Motor neuron (in vitro differentiated cells): ENCODE results near the gene PLS1. TPM values are rescaled to one million over a fixed set of nuclear protein-coding genes. Genes with fewer than 3 reads are reported as not detected.
A peak's percentile ranks its signal among the peaks of the same experiment; 100 is the strongest.
"Not testable (repeated sequence)": the region's sequence is repeated elsewhere in the genome, so short reads cannot be mapped to it uniquely, and the experiment has no call there.

Source experiments
- ATAC-seq, 8 experiments: fragments of 200-7000 bp; cut with Tn5 transposase; replicated peaks in 6 of 8; 2 replicates each; pipeline ENCODE4 v1.8.0; 2021; ENCODE audit warnings: mild to moderate bottlenecking in 8 of 8, moderate library complexity in 8 of 8
- H3K27ac ChIP-seq, 2 donors: fragments of 250-450 bp; sonication (Bioruptor Pico); 2 replicates each; pipeline ENCODE4 v1.9.0; 2021; ENCODE audit warnings: antibody characterized with exemption in 2 of 2, mild to moderate bottlenecking in 2 of 2, moderate library complexity in 1 of 2
- H3K4me1 ChIP-seq, 2 donors: fragments of 250-450 bp; sonication (Bioruptor Pico); replicated peaks in 1 of 2; 2 replicates each; pipeline ENCODE4 v1.6.1; 2021; ENCODE audit warnings: antibody characterized with exemption in 2 of 2, mild to moderate bottlenecking in 2 of 2, moderate library complexity in 1 of 2
- H3K4me3 ChIP-seq, 5 donors: fragments of 250-450 bp; sonication (Bioruptor Pico); 2 replicates each; pipeline ENCODE4 v1.9.0; 2021; ENCODE audit warnings: antibody characterized with exemption in 5 of 5, mild to moderate bottlenecking in 5 of 5, moderate library complexity in 4 of 5
- WGBS, 10 experiments: fragments of 450-650 bp; shearing (Covaris generic); methylation state at CpG; one replicate each; pipeline ENCODE4 v1.0.0; 2022; 5-methylcytosine and 5-hydroxymethylcytosine counted together
- in situ Hi-C, 9 experiments: fragments of 400-800 bp; cut with MboI; loops; one replicate each; pipeline ENCODE4 v1.15.0; 2021; ENCODE audit warnings: low sequenced_read_pairs in 9 of 9, low pct_unique_long_range_greater_than_20kb in 2 of 9; ENCODE audit not compliant: unreplicated experiment in 9 of 9
- total RNA-seq, 8 experiments: library from RNA; unstranded; fragments of 300-600 nt; gene quantifications; 2 replicates each; pipeline versions ENCODE4 v1.2.3 to v1.2.4, GENCODE V29; 2022

Gene PLS1, protein sequence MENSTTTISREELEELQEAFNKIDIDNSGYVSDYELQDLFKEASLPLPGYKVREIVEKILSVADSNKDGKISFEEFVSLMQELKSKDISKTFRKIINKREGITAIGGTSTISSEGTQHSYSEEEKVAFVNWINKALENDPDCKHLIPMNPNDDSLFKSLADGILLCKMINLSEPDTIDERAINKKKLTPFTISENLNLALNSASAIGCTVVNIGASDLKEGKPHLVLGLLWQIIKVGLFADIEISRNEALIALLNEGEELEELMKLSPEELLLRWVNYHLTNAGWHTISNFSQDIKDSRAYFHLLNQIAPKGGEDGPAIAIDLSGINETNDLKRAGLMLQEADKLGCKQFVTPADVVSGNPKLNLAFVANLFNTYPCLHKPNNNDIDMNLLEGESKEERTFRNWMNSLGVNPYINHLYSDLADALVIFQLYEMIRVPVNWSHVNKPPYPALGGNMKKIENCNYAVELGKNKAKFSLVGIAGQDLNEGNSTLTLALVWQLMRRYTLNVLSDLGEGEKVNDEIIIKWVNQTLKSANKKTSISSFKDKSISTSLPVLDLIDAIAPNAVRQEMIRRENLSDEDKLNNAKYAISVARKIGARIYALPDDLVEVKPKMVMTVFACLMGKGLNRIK
- 10 to 100 TPM in 3 of 8 experiments, 1 to 10 TPM in 5; 1.6 to 54.7 (median 2.7) TPM for total RNA-seq

DNA sequence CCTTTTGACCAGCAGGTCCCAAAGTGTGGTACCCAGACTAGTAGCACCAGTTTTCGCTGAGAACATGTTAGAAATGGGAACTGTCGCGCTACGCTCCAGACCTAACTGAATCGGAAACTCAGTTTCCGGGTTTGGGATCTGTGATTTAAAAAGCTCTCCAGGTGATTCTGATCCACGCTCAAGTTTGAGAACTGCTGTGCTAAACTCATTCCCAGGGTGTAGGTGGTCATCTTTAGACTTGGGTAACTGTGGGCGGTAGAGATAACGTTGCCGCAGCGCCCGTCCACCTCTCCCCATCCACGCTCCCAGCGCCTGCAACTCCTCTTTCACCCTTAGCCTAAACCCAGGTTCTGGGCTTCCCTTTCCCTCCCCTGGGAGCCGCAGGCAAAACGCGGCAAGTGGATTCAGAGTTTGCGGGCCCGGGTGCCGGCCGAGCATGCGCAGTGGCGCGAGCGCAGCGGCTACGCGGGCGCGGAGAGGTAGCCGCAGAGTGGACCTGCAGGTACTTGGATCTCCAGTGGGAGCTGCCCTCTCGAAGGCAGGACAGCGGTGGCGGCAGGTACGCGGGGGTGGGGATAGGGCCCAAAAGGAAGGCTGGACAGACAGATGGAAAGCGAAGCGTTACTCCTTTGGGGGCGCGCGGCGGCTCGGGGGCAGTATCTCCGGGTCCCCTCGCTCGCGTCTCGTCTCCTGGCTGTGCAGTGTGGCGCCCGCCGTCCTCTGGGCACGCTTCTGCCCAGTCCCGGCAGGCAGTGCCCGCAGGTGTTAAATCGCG lies at the start of gene PLS1:
Gene PLS1 (plus strand): TSS at position 443 of the 775 bp plus-strand sequence. CDS start 67,845 bp downstream, outside the sequence.
- WGBS, 10 experiments: 0 to 20% (median 1%) methylated on average over 1 to 38 of the region's 56 CpGs; no CpG with 5 or more reads in 2 of the 10 experiments
- in situ Hi-C loops: loop anchor here (10.0 to 25.0 kb wide), 5 partner anchors 109 to 399 kb away; no protein-coding TSS in a partner anchor
- Histone ChIP-seq H3K4me3 (peak within 1 kb of the TSS; percentile 59 to 94 (median 78)), H3K4me1 (no peaks in the 10 kb centered on the region), H3K27ac (no peak within 1 kb of the TSS)
- peak; percentile 88 to 98 (median 94) for ATAC-seq

DNA sequence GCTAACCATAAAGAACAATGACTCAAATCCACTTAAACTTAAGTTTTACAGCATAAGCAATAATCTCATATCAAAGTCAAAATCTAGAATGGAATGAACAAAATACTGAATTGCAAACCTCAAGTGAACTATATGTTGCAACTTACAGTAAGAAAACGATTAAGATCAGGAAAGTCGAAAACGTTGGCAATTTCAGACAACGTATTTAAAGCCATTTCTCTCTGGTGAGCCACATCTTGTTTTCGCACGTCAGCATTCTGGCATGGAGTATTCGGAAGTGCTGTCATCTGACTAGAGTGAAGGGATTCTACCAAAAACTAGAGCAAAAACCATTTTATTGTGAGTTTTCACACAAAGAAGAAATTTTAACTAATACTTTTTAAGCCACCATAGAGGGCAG lies 46.2 kb upstream of the PLS1 start:
- ATAC-seq: no peak
- H3K4me3 ChIP-seq: no peak overlapping the region
- no peak overlapping the region for H3K27ac ChIP-seq
- 80 to 100% (median 94%) methylated on average over 1 to 7 of the region's 7 CpGs for WGBS, 10 experiments
- H3K4me1 ChIP-seq: no peaks in the 10 kb centered on the region
- in situ Hi-C loops: no loop called here

DNA sequence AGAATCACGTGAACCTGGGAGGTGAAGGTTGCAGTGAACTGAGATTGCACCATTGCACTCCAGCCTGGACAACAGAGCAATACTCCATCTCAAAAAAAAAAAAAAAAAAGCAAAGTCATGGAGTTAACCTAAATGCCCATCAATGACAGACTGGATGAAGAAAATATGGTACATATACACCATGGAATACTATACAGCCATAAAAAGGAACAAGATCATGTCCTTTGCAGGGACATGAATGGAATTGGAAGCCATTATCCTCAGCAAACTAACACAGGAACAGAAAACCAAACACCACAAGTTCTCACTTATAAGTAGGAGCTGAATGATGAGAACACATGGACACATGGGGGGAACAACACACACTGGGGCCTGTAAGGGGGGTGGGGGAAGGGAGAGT lies 43.6 kb upstream of the PLS1 start:
- 100% methylated on average over 1 of the region's 1 CpG; no CpG with 5 or more reads in 6 of the 10 experiments for WGBS, 10 experiments

DNA sequence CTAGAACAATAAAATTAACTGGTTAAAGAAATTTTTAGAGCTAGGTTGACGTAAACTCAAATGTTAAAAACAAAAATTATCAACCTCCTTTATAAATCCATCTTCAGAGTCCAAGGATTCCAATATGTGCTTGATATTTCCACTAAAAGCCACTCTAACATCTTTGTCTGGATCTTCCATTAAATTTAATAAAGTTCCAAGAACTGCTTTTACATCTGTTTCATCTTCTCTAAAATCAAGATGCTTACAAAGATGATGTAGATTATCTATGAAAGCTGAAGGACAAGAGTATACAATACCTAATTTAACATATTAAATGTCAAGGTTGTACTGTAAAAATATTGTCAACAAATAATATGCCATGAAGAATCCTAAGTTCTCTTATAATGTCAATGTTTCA lies 42.5 kb upstream of the PLS1 start:
- WGBS, 10 experiments: 80 to 100% (median 100%) methylated on average over 1 of the region's 1 CpG; no CpG with 5 or more reads in 1 of the 10 experiments
- in situ Hi-C loops: no loop called here
- Histone ChIP-seq H3K27ac (no peak overlapping the region), H3K4me3 (no peak overlapping the region), H3K4me1 (no peaks in the 10 kb centered on the region)
- no peak for ATAC-seq

More for the DNA sequence above, 43.6 kb upstream of the PLS1 start:
- H3K4me1 ChIP-seq, in situ Hi-C loops, H3K27ac ChIP-seq, ATAC-seq, H3K4me3 ChIP-seq: not testable (repeated sequence)

DNA sequence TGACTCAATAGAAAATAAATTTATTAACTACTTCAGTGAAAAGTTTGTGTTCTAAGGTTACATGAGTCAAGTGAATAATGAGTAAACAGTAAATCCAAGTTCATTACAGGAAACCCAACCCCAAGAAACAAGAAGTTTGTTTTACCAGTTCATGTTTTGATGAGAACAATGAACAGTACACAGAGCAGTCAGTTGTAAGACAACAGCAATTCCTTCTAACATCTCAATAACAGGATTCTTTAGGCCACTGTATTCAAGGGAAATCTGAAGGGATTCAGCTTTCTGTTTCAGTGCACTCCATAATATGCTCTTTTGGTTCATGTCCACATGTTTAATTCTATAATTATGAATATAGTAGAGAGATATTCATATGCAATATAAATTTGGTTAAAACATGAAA lies 36.1 kb upstream of the PLS1 start:
- Histone ChIP-seq H3K4me1 (no peaks in the 10 kb centered on the region), H3K4me3 (no peak overlapping the region), H3K27ac (no peak overlapping the region)
- in situ Hi-C loops: no loop called here
- no peak for ATAC-seq

DNA sequence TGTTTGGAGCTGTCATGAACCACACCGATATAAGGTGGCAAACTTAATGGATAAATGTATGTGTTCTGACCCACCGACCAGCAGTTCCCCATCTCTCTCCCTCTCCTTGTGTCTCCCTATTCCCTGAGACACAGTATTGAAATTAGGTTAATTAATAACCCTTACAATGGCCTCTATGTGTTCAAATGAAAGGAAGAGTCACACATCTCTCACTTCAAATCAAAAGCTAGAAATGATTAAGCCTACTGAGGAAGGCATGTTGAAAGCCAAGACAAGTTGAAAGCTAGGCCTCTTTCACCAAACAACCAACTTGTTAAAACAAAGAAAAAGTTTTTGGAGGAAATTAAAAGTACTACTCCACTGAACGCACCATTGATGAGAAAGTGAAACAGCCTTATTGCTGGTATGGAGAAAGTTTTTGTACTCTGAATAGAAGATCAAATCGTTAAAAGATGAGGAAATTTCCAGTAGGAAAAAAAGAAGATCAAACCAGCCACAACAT lies 32.6 kb upstream of the PLS1 start:
- ATAC-seq: no peak
- Histone ChIP-seq H3K27ac (no peak overlapping the region), H3K4me1 (no peaks in the 10 kb centered on the region), H3K4me3 (no peak overlapping the region)
- in situ Hi-C loops: no loop called here
- WGBS, 10 experiments: 21 to 100% (median 59%) methylated on average over 2 to 4 of the region's 4 CpGs; no CpG with 5 or more reads in 1 of the 10 experiments

DNA sequence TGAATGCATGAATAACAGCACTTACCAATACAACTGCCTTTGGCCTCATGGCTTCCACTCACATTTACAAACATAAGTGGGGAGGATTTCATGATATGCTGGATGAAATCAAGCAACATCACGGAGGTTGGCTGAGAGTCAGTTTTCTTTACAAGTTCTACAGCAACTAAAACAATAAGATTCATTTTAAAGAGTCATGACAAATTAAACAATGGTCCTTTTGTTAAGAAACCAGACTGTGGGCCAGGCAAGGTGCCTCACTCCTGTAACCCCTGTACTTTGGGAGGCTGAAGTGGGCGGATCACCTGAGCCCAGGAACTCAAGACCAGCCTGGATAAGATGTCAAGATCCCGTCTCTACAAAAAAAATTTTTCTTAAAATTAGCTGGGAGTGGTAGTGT lies 30.1 kb upstream of the PLS1 start:
- Histone ChIP-seq H3K27ac (no peak overlapping the region), H3K4me1 (no peaks in the 10 kb centered on the region), H3K4me3 (no peak overlapping the region)
- ATAC-seq: no peak
- in situ Hi-C loops: no loop called here
- WGBS, 10 experiments: 80 to 100% (median 92%) methylated on average over 1 to 3 of the region's 3 CpGs; no CpG with 5 or more reads in 2 of the 10 experiments

DNA sequence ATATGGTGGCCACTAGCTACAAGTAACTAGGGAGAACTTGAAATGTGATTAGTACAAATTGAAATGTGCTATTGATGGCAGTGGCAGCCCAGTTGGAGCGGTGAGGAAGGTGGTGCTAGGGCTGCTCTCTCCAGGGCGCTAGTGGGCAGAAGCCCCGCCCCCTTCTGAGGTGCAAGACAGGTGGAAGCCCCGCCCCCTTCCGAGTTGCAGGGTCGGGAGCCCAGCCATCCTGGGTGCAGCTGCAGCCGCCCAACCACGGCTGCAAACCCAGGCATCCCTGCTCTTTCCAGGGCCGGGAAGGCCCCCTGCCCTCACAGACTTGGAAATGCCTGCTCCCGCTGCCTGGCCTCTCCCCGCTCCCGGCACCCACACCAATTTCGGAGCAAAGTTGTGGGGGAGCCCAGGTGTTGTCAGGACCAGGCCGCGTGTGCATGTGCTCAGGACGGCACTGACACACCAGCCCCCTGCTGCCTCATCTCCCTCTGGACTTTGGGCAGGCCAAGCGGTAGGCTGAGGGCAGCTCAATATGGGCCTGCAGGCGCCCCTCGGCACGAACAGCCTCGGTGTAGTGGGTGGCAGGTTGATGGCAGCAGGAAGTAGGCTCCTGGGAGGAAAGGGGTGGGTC lies 27.7 kb upstream of the PLS1 start:
- Histone ChIP-seq H3K4me3 (no peak overlapping the region), H3K27ac (no peak overlapping the region), H3K4me1 (no peaks in the 10 kb centered on the region)
- 80 to 98% (median 89%) methylated on average over 1 to 9 of the region's 21 CpGs; no CpG with 5 or more reads in 5 of the 10 experiments for WGBS, 10 experiments
- no peak for ATAC-seq
- in situ Hi-C loops: no loop called here

DNA sequence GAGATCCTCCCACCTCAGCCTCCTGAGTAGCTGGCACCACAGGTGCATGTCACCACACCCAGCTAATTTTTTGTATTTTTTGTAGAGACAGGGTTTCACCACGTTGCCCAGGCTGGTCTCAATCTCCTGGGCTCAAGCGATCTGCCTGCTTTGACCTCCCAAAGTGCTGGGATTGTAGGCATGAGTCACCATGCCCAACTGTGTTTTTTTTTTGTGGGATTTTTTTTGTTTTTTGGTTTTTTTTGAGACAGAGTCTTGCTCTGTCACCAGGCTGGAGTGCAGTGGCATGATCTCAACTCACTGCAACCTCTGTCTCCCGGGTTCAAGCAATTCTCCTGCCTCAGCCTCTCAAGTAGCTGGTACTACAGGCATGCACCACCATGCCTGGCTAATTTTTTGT lies 26.8 kb upstream of the PLS1 start:
- H3K4me3 ChIP-seq, H3K4me1 ChIP-seq, H3K27ac ChIP-seq, in situ Hi-C loops, ATAC-seq: not testable (repeated sequence)
- WGBS, 10 experiments: 75 to 100% (median 97%) methylated on average over 1 to 3 of the region's 3 CpGs; no CpG with 5 or more reads in 2 of the 10 experiments

DNA sequence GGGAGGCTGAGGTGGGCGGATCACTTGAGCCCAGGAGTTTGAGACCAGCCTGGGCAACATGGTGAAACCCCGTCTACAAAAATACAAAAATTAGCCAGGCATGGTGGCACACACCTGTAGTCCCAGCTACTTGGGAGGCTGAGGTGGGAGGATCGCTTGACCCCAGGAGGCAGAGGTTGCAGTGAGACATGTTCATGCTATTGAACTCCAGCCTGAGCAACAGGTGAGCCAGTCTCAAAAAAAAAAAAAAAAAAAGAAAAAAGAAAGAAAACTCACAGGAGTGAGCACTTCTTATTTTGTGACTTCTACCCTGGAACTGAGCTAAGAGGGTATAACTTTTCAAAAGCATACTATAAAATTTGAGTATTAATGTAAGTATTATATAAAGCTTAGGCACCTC lies 22.0 kb upstream of the PLS1 start:
- 78 to 100% (median 93%) methylated on average over 1 to 3 of the region's 3 CpGs; no CpG with 5 or more reads in 2 of the 10 experiments for WGBS, 10 experiments
- H3K27ac ChIP-seq, H3K4me3 ChIP-seq, in situ Hi-C loops, ATAC-seq: not testable (repeated sequence)
- peaks cover 4 to 15% of the 10 kb centered on the region in 2 donors for H3K4me1 ChIP-seq

DNA sequence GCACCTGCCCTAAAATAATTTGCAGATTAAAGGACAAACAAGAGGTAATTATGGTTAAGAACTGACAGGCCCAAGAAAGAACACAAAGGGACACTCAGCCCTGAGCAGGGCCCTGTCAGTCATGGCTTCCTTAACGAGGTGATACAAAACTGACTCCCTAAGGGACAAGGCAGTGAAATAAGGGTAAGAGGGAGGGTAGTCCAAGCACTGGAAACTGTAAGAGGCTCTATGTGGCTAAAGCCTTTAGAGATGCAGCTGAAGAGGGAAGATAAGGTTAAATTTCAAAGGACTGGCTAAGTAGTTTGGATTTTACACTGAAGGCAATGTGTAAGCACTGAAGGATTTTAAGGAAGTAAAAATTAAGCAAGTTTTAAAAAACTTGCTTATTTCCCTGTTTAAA lies 21.5 kb upstream of the PLS1 start:
- no peak overlapping the region for H3K4me3 ChIP-seq
- H3K27ac ChIP-seq: no peak overlapping the region
- peaks cover 5 to 15% of the 10 kb centered on the region in 2 donors for H3K4me1 ChIP-seq
- WGBS, 10 experiments: 17 to 50% (median 40%) methylated on average over 1 of the region's 1 CpG; no CpG with 5 or more reads in 3 of the 10 experiments
- ATAC-seq: no peak
- in situ Hi-C loops: loop anchor here in 7 of 9 experiments (25.0 kb wide), 3 partner anchors 163 to 413 kb away; no protein-coding TSS in a partner anchor

DNA sequence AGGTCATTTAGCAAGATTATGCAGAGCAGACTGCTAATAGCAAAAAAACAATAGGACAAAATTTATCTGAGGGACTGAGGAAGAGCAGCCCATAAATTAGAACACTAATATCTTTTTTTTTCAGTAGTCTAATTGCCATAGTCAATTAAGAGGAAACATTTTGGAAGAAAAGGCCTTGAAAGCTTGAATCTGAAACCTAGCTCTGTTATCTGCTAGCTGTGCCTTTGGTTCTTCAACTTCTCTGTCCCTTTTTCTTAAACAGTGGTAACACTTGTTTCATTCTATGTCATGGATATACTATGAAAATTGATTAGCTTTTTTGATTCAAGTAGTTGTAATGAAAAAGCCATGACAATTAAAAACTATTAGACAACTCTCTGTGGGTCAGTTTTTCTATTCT lies 19.4 kb upstream of the PLS1 start:
- Histone ChIP-seq H3K27ac (no peak overlapping the region), H3K4me1 (peaks cover 6 to 15% of the 10 kb centered on the region in 2 donors), H3K4me3 (no peak overlapping the region)
- in situ Hi-C loops: loop anchor here in 7 of 9 experiments (25.0 kb wide), 3 partner anchors 161 to 411 kb away; no protein-coding TSS in a partner anchor
- ATAC-seq: no peak
